ENCODE data around the gene DTNA.
"Not testable (repeated sequence)": the region's sequence is repeated elsewhere in the genome, so short reads cannot be mapped to it uniquely, and the experiment has no call there.

DTNA gene

GRCh38 chr18:34709750-34710441 lies at the start of gene DTNA:
Gene DTNA (plus strand): TSS chr18:34710298. CDS start chr18:34755977, 45,679 bp downstream.
- H3K4me1 ChIP-seq (ENCODE audit: control insufficient read depth, insufficient read depth, low read length): peaks cover 19% of the 10 kb centered on the region
- no peaks in the 10 kb centered on the region for H3K9me3 ChIP-seq (ENCODE audit: control insufficient read depth in 2 of 2, low read length in 2 of 2)
- no peaks in the 10 kb centered on the region for H3K36me3 ChIP-seq (ENCODE audit: control insufficient read depth in 2 of 2, insufficient read depth in 2 of 2, low read length in 2 of 2)
- peak within 1 kb of the TSS; percentile 46 for H3K27ac ChIP-seq (ENCODE audit: low read length)
- H3K4me3 ChIP-seq (ENCODE audit: low read length in 2 of 2): peak within 1 kb of the TSS; percentile 36 to 65
- H3K27me3 ChIP-seq (ENCODE audit: control insufficient read depth in 1 of 2, insufficient read depth in 2 of 2, low read length in 2 of 2): no peaks in the 10 kb centered on the region
- H3K9ac ChIP-seq (ENCODE audit: low read length in 2 of 2): peak within 1 kb of the TSS in 1 of 2 donors; percentile 69

GRCh38 chr18:34660572-34660971 lies 49.5 kb upstream of the DTNA start:
- H3K27ac ChIP-seq (ENCODE audit: low read length): peak overlapping the region; percentile 84
- peaks cover 9% of the 10 kb centered on the region for H3K4me1 ChIP-seq (ENCODE audit: control insufficient read depth, insufficient read depth, low read length)
- H3K9me3 ChIP-seq (ENCODE audit: control insufficient read depth in 2 of 2, low read length in 2 of 2): no peaks in the 10 kb centered on the region
- no peaks in the 10 kb centered on the region for H3K27me3 ChIP-seq (ENCODE audit: control insufficient read depth in 1 of 2, insufficient read depth in 2 of 2, low read length in 2 of 2)
- peak overlapping the region in 1 of 2 donors; percentile 14 for H3K9ac ChIP-seq (ENCODE audit: low read length in 2 of 2)
- H3K4me3 ChIP-seq (ENCODE audit: low read length in 2 of 2): no peak overlapping the region
- peaks cover 0 to 2% of the 10 kb centered on the region in 2 donors for H3K36me3 ChIP-seq (ENCODE audit: control insufficient read depth in 2 of 2, insufficient read depth in 2 of 2, low read length in 2 of 2)

- Histone ChIP-seq H3K9ac (ENCODE audit: low read length in 2 of 2) (no peak overlapping the region), H3K27me3 (ENCODE audit: control insufficient read depth in 1 of 2, insufficient read depth in 2 of 2, low read length in 2 of 2) (no peaks in the 10 kb centered on the region), H3K9me3 (ENCODE audit: control insufficient read depth in 2 of 2, low read length in 2 of 2) (no peaks in the 10 kb centered on the region), H3K4me1 (ENCODE audit: control insufficient read depth, insufficient read depth, low read length) (peaks cover 9% of the 10 kb centered on the region), H3K36me3 (ENCODE audit: control insufficient read depth in 2 of 2, insufficient read depth in 2 of 2, low read length in 2 of 2) (peaks cover 0 to 2% of the 10 kb centered on the region in 2 donors), H3K4me3 (ENCODE audit: low read length in 2 of 2) (no peak overlapping the region), H3K27ac (ENCODE audit: low read length) (no peak overlapping the region)
Measured at GRCh38 chr18:34661464-34662087, 48.5 kb upstream of the DTNA start.

GRCh38 chr18:34676816-34677574 lies 33.1 kb upstream of the DTNA start:
- Histone ChIP-seq H3K4me1 (ENCODE audit: control insufficient read depth, insufficient read depth, low read length) (peaks cover 5% of the 10 kb centered on the region), H3K9me3 (ENCODE audit: control insufficient read depth in 2 of 2, low read length in 2 of 2) (no peaks in the 10 kb centered on the region), H3K9ac (ENCODE audit: low read length in 2 of 2) (no peak overlapping the region), H3K27me3 (ENCODE audit: control insufficient read depth in 1 of 2, insufficient read depth in 2 of 2, low read length in 2 of 2) (no peaks in the 10 kb centered on the region), H3K36me3 (ENCODE audit: control insufficient read depth in 2 of 2, insufficient read depth in 2 of 2, low read length in 2 of 2) (peaks cover 0 to 2% of the 10 kb centered on the region in 2 donors), H3K27ac (ENCODE audit: low read length) (no peak overlapping the region), H3K4me3 (ENCODE audit: low read length in 2 of 2) (no peak overlapping the region)

GRCh38 chr18:34689750-34690149 lies 20.3 kb upstream of the DTNA start:
- not testable (repeated sequence) for H3K27ac ChIP-seq (ENCODE audit: low read length); H3K9ac ChIP-seq (ENCODE audit: low read length in 2 of 2); H3K4me1 ChIP-seq (ENCODE audit: control insufficient read depth, insufficient read depth, low read length); H3K9me3 ChIP-seq (ENCODE audit: control insufficient read depth in 2 of 2, low read length in 2 of 2); H3K27me3 ChIP-seq (ENCODE audit: control insufficient read depth in 1 of 2, insufficient read depth in 2 of 2, low read length in 2 of 2); H3K4me3 ChIP-seq (ENCODE audit: low read length in 2 of 2); H3K36me3 ChIP-seq (ENCODE audit: control insufficient read depth in 2 of 2, insufficient read depth in 2 of 2, low read length in 2 of 2)

GRCh38 chr18:34691614-34692013 lies 18.5 kb upstream of the DTNA start:
- Histone ChIP-seq H3K4me1 (ENCODE audit: control insufficient read depth, insufficient read depth, low read length) (no peaks in the 10 kb centered on the region), H3K9me3 (ENCODE audit: control insufficient read depth in 2 of 2, low read length in 2 of 2) (no peaks in the 10 kb centered on the region), H3K4me3 (ENCODE audit: low read length in 2 of 2) (no peak overlapping the region), H3K9ac (ENCODE audit: low read length in 2 of 2) (no peak overlapping the region), H3K36me3 (ENCODE audit: control insufficient read depth in 2 of 2, insufficient read depth in 2 of 2, low read length in 2 of 2) (no peaks in the 10 kb centered on the region), H3K27me3 (ENCODE audit: control insufficient read depth in 1 of 2, insufficient read depth in 2 of 2, low read length in 2 of 2) (no peaks in the 10 kb centered on the region), H3K27ac (ENCODE audit: low read length) (no peak overlapping the region)

GRCh38 chr18:34694591-34695165 lies 15.4 kb upstream of the DTNA start:
- H3K9me3 ChIP-seq (ENCODE audit: control insufficient read depth in 2 of 2, low read length in 2 of 2): no peaks in the 10 kb centered on the region
- no peak overlapping the region for H3K4me3 ChIP-seq (ENCODE audit: low read length in 2 of 2)
- H3K4me1 ChIP-seq (ENCODE audit: control insufficient read depth, insufficient read depth, low read length): no peaks in the 10 kb centered on the region
- no peak overlapping the region for H3K9ac ChIP-seq (ENCODE audit: low read length in 2 of 2)
- no peaks in the 10 kb centered on the region for H3K36me3 ChIP-seq (ENCODE audit: control insufficient read depth in 2 of 2, insufficient read depth in 2 of 2, low read length in 2 of 2)
- H3K27me3 ChIP-seq (ENCODE audit: control insufficient read depth in 1 of 2, insufficient read depth in 2 of 2, low read length in 2 of 2): no peaks in the 10 kb centered on the region
- H3K27ac ChIP-seq (ENCODE audit: low read length): no peak overlapping the region

GRCh38 chr18:34695310-34695709 lies 14.8 kb upstream of the DTNA start:
- H3K9ac ChIP-seq (ENCODE audit: low read length in 2 of 2): no peak overlapping the region
- no peaks in the 10 kb centered on the region for H3K36me3 ChIP-seq (ENCODE audit: control insufficient read depth in 2 of 2, insufficient read depth in 2 of 2, low read length in 2 of 2)
- no peaks in the 10 kb centered on the region for H3K27me3 ChIP-seq (ENCODE audit: control insufficient read depth in 1 of 2, insufficient read depth in 2 of 2, low read length in 2 of 2)
- H3K4me1 ChIP-seq (ENCODE audit: control insufficient read depth, insufficient read depth, low read length): no peaks in the 10 kb centered on the region
- H3K4me3 ChIP-seq (ENCODE audit: low read length in 2 of 2): no peak overlapping the region
- H3K27ac ChIP-seq (ENCODE audit: low read length): no peak overlapping the region
- H3K9me3 ChIP-seq (ENCODE audit: control insufficient read depth in 2 of 2, low read length in 2 of 2): no peaks in the 10 kb centered on the region

- H3K4me3 ChIP-seq (ENCODE audit: low read length in 2 of 2): no peak overlapping the region
- H3K4me1 ChIP-seq (ENCODE audit: control insufficient read depth, insufficient read depth, low read length): peaks cover 3% of the 10 kb centered on the region
- H3K9ac ChIP-seq (ENCODE audit: low read length in 2 of 2): no peak overlapping the region
- H3K27me3 ChIP-seq (ENCODE audit: control insufficient read depth in 1 of 2, insufficient read depth in 2 of 2, low read length in 2 of 2): no peaks in the 10 kb centered on the region
- no peak overlapping the region for H3K27ac ChIP-seq (ENCODE audit: low read length)
- no peaks in the 10 kb centered on the region for H3K36me3 ChIP-seq (ENCODE audit: control insufficient read depth in 2 of 2, insufficient read depth in 2 of 2, low read length in 2 of 2)
- no peaks in the 10 kb centered on the region for H3K9me3 ChIP-seq (ENCODE audit: control insufficient read depth in 2 of 2, low read length in 2 of 2)
Measured at GRCh38 chr18:34696671-34697070, 13.4 kb upstream of the DTNA start.

- H3K4me3 ChIP-seq (ENCODE audit: low read length in 2 of 2): no peak overlapping the region
- no peaks in the 10 kb centered on the region for H3K27me3 ChIP-seq (ENCODE audit: control insufficient read depth in 1 of 2, insufficient read depth in 2 of 2, low read length in 2 of 2)
- H3K4me1 ChIP-seq (ENCODE audit: control insufficient read depth, insufficient read depth, low read length): peaks cover 3% of the 10 kb centered on the region
- H3K9me3 ChIP-seq (ENCODE audit: control insufficient read depth in 2 of 2, low read length in 2 of 2): no peaks in the 10 kb centered on the region
- H3K27ac ChIP-seq (ENCODE audit: low read length): no peak overlapping the region
- H3K9ac ChIP-seq (ENCODE audit: low read length in 2 of 2): no peak overlapping the region
- H3K36me3 ChIP-seq (ENCODE audit: control insufficient read depth in 2 of 2, insufficient read depth in 2 of 2, low read length in 2 of 2): no peaks in the 10 kb centered on the region
Measured at GRCh38 chr18:34697233-34697632, 12.9 kb upstream of the DTNA start.
